GM12891 (cell line): Measurements from ENCODE around the gene PTPRD.

ENCODE experiments used
- POLR2A ChIP-seq: IDR thresholded peaks from 2 replicates; pipeline ENCODE4 v1.6.1; 2011; ENCODE audit warnings: low read depth, low read length, control low read depth
- TAF1 ChIP-seq: IDR thresholded peaks from 2 replicates; pipeline ENCODE4 v1.6.1; 2011; ENCODE audit warnings: low read depth, low read length, control low read depth

DNA sequence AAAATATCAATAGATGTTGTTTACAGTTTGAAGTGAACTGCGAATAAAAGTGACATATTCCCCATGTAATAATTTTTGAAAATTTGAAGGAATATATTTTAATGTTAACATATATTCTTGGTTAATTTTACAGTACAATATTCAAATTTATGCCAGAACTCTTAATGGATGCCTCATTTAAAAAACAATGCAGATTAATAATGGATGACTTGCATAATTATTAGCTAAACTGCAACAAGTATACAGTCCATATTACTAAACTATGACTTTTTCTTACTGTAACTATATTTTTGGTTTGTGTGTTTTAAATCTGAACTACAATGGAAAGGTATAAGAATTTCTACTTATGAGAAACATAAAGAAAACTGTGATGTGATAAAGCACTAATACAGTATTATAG is 1390.1 kb downstream of the PTPRD start:
- TF ChIP-seq POLR2A (no peak), TAF1 (no peak)
